NCI-H128 (cell line): ENCODE measurements around the gene DNER.
"Not testable (repeated sequence)": the region's sequence is repeated elsewhere in the genome, so short reads cannot be mapped to it uniquely, and the experiment has no call there.

ENCODE experiments used
- DNase-seq: peaks from one replicate; lab custom pipeline; 2025; ENCODE audit not compliant: unreplicated experiment; lab: John Stamatoyannopoulos, UW

The DNER gene

DNA sequence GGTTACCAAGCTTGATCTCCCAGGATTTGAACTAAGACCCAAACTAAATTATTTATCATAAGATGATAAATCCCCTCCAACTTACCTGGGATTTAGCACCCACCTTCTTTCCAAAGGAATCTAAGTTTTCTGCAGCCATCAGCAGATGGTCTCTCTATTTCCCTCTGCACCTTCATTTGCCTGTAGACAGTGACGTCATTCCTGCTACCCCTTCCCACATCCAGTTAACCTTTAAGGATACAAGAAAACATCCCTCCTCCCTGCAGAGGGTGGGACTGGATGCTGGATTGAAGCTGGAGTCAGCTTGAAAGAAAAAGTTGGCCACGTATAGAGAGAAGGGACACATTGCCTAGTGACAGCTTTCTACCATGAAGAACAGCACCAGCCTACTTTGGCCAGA, 3.7 kb upstream of the DNER start:
- DNase-seq, result no peak

DNA sequence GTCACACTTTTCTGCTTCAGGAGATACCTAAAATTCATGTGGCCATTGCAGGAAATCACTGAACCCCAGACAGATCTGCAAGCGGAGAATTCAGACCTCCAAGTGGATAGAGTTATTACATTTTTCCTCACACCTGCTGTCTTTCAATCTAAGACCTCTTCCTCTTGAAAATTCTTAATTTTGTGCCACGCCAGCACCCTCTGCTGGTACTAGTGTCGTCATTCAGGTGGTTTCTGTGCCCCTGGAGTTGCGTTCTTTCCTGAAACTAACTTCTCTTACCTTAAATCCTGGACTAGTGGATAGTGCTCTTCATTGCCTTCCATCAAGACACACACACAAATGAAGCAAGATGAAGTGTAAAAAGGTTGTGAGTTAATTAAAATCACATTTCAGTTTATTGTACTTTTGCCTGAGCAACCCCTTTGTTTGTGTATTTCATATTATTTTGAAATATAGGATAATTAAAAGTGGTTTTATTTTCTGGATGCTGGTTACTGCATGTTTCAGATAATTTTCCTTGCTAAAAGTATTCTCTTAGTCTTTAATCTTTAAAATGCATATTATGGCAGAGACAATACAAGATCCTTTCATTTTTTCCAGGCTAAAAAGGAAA, 1.6 kb upstream of the DNER start:
- peak; percentile 44 for DNase-seq

DNA sequence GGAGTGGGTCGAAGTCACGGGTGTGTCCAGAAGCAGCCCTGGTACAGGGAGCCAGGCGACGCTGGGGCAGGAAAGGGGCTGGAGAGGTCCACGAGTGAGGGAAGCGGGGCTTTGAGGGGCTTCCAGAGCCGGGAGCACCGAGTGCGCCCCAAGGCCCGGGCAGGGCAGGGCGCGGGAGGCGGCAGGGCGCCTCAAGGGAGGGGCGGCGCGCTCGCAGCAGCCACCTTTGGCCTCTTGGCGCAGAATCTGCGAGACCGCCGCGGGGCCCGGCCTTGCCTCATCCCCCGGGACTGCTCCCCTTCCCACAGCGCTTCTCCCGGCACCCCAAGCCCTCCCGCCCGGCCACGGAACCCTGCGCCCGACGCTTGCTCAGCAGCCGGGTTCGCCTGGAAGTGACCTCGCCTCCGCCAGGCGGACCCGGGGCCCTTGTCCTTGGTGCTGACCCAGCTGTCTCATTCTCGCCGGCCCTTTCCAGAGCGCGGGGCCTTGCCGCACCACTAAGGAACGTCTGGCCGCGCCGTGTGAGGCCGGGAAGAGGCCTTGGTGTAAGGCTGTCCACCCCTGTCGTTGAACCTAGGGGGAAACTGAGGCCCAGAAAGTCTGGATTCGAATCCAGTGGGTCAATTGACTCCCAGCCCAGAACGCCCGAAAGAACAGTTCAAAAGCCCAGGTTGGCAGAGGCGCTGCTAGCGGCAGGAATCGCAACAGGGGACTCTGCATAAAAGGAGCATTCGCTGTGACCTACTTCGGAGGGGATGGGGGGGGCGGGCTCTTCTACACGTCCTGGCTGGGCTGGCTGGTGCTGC, 584 bp upstream of the DNER start:
- no peak for DNase-seq

DNA sequence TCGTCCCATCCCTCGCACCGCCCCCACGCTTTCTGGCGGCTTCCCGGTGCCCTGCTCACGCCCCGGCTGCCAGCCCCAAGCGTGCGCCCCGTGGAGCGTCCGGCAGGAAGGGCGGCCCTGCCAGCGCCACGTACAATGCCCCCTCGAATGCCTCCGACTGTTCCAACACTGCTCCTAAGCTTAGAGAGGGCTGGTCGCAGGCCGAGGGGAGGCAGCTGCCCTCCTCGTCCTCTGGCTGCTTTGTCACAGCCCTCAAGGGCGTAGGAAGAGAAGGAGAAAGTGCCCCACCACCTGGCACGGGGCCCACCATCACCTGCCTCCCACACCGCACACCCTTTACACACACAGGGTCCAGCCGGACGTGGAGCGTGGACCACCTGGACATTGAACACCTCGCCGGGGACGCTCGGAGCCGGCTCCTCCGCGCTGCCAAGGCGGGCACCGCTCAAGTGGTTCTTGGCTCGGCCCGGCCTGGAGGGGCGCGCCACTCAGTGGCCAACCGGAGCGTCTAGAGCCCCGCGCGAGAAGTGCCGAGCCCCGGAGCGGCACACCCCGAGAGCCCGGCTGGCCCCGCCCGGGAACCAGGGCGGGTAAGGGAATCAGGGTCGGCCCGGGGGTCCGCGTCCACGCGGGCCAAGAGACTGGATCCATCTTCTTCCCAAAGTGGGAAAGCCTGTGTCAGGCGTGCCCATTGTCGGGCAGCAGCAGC, 830 bp downstream of the DNER start:
- no peak for DNase-seq

GRCh38 chr2:229712136-229712535, 2.2 kb downstream of the DNER start:
- DNase-seq, result no peak

DNA sequence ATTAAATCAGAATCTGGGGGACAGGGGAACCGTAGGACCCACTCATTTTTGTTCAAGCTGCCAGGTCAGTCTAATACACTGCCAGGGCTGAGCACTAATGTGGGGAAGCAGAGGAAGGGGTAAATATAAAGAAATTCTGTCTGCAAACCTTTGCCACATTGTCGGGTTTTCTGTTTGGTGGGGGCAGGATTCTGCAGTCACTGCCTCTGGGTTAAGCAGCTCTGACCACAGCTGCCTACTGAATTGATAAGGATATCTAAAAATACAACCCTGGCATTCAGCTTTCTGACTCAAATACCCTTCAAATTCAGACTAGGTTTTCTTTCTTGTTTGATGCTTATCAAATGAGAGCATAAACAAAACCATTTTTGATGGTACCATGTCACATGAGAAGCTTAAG, 6.0 kb downstream of the DNER start:
- no peak for DNase-seq

GRCh38 chr2:229703909-229704630, 10.3 kb downstream of the DNER start:
- no peak for DNase-seq

GRCh38 chr2:229701716-229702115, 12.6 kb downstream of the DNER start:
- DNase-seq, result no peak

GRCh38 chr2:229701062-229701461, 13.3 kb downstream of the DNER start:
- no peak for DNase-seq

DNA sequence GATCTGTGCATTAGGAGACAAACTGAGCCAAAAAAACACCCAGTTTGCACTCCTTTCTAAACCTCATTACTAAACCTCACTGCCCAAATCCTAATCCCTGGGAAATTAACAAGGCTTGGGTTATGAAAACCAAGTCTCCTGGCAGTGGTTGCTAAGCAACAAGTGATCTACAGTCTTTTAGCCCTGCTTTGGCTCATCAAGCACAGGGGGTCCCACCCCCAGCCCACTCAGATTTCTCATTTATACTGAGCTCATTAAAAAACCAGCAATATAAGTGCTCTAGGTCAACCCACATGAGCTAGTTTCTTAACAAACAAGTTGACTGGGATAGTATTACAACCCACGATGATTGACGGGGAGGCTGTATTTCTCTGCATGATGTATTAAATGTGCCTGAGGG, 18.4 kb downstream of the DNER start:
- no peak for DNase-seq

GRCh38 chr2:229693845-229694244, 20.5 kb downstream of the DNER start:
- DNase-seq, result not testable (repeated sequence)

DNA sequence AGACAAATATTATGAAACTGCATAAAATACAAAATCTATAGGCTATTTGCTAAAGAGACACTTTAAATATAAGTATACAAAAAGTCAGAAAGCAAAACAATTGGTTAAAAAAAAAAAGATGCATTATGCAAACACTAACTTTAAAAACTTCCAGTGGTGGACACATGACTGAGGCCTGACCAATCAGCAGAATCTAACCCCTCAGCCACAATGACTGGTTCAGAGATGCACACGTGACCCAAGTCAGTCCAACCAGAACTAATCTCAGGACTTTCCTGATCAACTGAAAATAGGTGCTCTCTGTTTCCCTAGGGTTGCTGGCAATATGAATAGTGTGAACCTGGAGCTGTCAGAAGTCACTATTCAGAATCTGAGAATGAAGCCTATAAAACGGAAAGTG, 22.7 kb downstream of the DNER start:
- no peak for DNase-seq

- no peak for DNase-seq
Measured at GRCh38 chr2:229689307-229689839, 25.0 kb downstream of the DNER start.

GRCh38 chr2:229688141-229688540, 26.2 kb downstream of the DNER start:
- DNase-seq, result no peak

DNA sequence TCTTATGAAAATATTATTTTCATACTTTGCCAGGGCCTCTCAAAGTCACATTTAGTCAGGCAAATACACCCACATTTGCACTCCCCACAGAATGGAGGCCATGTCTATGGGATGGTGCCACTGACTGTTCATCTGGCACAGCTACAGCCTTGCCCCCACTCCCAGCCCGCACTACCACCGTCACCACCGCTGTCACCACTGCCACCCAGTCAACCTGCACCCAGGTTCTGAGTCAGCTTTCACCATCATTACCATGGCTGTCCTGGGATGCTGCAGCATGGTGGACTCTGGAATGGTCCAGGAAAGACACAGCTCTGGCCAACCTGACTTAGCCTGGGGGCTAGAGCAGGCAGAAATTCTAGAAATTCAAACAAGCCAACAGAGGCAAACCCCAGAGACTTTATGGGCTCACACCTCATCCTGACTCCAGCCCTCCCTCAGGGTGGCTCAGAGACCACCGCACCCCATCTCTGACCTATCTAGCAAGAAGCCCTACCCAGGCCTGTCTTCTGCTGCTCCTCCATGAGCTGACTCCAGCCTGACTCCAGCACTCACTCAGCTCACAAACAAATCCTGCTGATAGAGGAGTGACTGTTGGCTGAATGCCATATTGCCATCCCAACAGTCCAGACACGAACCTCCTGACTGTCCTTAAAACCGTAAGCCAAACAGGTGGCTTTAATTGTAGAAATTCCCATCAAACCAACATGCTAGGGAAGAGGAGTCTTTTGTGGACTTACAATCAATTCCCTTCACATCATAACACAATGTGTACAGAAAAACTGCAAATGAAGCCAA, 28.0 kb downstream of the DNER start:
- no peak for DNase-seq

GRCh38 chr2:229684942-229685562, 29.3 kb downstream of the DNER start:
- no peak for DNase-seq

- DNase-seq, result no peak
Measured at GRCh38 chr2:229679393-229680125, 34.8 kb downstream of the DNER start.

DNA sequence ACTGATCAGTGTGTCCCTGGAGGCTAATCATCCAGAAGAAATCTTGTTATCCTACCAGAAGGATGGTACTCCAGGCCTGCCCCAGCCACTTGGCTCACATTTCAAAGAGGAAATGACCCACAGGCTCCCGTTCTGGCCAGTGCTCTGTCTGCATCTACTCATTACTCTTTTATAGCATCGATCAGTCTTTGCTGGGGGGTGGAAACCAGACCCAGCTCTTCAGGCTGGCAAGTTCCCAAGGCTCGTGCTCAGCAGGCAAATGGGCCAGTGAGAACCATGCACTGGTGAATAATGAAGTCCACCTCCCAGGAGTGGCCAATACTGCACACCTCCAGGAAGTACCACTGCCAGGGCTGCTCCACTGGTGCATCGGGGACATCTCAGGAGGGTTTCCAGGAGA, 38.8 kb downstream of the DNER start:
- DNase-seq, result no peak

DNA sequence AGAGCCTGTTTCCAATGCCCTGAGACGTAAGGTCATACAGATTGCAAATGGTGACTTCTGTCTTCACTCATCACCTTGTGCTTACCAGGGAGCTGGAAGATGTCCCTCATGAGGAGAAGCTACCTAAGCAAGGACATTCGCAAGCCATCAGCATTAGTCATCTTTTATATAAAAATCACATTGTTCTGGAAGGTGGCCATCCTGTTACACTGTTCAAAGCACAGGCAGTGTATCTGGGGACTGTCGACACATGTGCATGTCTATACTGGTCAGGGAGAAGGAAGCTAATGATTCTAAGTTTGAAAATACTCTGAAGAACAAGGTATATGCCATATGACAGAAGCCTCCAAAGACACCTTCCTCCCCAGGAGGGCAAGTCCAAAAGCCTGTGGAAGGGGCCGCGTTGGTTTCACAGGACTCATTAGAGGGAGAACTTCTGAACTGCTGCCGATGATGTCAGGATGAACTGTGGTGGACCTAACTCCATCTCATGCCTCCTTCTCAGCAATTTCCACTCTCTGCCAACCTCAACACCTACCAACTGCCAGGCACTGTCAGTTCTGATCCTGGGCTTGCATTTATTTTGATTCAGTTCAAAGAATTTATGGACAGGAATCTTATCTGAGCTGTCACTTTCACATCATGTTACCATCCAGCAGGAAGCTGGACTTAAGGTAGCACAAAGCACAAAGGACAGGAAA, 39.4 kb downstream of the DNER start:
- DNase-seq, result no peak
